ENCODE results near the gene STAB1.
A peak's percentile ranks its signal among the peaks of the same experiment; 100 is the strongest.

Gene STAB1

DNA sequence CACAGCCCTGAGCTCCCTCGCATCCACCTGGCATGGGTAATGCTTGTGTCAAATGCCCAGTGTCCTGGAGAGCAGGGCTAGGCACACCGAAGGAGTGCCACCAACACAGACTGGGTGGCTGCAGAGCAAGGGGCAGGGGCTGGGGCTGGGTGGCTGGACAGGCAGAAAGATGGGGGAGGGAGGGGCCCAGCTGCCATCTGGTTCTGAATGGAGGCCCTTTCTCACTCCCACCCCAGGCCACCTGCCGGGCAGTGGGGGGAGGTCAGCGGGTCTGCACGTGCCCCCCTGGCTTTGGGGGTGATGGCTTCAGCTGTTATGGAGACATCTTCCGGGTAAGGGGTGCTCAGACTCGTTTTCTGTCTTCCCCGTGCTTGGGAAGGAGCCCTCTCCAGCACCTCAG, 17.0 kb downstream of the STAB1 start:
- peak in 1 of 2 experiments; percentile 28 for DNase-seq

DNA sequence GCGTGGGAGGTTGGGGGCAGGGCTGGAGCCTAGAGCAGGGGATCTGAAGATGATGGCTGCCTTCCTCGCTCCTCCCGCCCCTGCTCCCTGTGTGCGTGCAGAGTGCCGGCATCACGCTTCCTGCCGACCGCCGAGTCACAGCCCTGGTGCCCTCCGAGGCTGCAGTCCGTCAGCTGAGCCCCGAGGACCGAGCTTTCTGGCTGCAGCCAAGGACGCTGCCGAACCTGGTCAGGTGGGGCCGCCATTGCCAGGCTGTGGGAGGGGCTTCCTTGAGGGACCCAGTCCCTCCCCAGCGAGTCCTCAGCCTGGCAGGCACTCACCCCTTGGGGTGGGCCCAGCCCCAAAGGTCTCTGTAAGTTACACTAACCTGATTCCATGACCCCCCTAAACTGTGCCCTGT, 17.6 kb downstream of the STAB1 start:
- no peak for DNase-seq

DNA sequence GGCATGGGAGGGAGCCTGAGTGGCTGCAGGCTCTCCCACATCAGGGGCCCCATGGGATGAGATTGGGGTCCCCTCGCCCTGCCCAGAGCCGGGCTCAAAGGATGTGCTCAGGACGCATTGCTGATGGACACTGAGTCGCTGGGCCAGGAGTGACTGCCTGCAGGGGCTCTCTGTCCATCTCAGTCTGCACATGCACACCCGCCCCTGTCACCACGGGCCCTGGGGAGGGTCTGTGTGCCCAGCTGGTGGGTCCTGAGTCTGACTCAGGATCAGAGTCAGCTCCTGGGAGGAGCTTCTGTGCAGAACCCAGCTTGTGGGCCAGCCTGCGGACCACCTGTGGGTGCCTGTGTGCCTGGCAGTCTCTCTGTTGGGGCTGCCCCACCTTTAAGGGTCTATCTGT, 18.1 kb downstream of the STAB1 start:
- DNase-seq: no peak

DNA sequence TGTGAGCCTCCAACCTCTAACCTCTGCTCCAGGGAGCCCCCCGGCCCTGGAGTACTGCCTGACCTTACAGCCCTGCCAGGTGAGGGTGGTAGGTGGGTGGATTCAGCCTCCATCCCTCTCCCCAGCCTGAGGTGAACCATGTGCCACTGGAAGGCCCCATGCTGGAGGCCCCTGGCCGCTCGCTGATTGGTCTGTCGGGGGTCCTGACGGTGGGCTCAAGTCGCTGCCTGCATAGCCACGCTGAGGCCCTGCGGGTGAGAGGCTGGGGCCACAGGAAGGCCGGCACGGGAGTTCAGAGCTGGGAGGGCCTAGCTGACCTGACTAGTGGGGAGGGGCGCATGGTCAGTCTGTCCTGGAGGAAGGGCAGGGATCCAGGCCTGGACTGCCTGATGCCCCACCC, 19.4 kb downstream of the STAB1 start:
- no peak for DNase-seq

DNA sequence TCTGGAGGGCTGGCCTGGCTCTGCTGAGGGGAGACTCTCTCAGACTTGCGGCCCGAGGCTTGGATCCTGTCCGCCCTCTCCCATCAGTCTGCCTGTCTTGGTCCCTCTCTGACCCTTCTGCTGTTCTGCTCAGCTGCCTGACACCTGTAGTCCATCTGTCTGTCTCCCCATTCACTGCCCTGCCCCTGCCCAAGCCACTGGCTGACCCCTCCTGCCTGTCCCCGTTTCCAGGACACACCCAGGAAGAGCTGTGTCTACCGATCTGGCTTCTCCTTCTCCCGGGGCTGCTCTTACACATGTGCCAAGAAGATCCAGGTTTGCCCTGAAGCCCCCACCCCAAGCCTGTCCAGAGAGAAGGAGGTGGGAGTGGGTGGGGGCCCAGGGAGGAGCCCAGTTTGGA, 20.1 kb downstream of the STAB1 start:
- DNase-seq: no peak

DNA sequence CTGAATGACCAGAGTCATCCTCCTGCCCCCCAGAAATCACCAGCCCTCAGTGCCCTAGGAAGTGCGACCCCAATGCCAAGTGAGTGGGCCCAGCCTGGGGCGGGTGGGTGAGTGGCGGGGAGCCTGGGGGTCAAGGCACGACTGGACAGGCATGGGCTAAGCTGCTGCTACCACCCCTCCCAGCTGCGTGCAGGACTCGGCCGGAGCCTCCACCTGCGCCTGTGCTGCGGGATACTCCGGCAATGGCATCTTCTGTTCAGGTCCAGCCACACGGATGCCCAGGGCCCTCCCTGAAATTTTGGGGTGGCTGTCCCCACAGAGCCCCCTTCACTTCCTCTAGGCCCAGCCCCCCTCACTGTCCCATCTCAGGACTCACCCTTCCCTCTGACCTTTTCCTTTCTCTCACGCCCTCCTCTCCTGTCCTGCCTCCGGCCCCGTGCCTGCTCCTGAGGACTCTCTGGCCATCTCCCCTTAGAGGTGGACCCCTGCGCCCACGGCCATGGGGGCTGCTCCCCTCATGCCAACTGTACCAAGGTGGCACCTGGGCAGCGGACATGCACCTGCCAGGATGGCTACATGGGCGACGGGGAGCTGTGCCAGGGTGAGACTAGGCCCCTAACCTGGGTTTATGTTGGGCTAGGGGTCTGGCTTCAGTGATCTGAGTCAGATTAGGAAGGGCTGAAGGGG, 21.5 kb downstream of the STAB1 start:
- no peak for DNase-seq

DNA sequence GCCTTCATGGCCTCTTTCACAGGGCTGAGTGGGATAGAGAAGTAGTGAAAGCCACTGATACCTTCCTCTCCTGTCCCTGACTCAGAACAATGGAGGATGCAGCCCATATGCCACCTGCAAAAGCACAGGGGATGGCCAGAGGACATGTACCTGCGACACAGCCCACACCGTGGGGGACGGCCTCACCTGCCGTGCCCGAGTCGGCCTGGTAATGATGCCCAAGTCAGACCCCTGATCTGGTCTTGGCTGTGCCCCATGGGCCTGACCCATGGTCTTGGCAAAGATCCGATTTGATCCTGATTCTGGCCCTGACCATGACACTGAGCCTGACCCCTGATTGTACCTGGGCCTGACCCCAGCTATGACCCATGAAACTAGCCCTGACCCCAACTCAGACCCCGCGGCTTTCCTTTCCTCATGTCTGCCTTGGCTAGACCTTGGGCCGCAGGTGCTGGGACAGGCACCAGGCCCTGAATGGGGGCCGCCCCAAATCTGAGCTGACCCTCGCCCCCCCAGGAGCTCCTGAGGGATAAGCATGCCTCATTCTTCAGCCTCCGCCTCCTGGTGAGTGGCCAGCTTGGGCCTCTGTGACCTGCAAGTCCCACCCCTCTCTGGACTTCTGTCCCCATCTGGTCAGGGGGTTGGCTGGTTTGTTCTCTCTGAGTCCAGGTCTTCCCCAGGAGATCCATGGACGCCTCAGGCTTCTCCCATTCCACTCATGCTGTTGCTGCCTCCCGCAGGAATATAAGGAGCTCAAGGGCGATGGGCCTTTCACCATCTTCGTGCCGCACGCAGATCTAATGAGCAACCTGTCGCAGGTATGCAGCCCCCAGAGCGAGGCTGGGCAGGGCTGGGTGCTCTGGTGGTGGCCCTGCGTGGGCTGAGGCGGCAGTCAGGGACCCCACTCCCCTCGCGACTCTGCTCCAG, 22.9 kb downstream of the STAB1 start:
- DNase-seq: no peak

DNA sequence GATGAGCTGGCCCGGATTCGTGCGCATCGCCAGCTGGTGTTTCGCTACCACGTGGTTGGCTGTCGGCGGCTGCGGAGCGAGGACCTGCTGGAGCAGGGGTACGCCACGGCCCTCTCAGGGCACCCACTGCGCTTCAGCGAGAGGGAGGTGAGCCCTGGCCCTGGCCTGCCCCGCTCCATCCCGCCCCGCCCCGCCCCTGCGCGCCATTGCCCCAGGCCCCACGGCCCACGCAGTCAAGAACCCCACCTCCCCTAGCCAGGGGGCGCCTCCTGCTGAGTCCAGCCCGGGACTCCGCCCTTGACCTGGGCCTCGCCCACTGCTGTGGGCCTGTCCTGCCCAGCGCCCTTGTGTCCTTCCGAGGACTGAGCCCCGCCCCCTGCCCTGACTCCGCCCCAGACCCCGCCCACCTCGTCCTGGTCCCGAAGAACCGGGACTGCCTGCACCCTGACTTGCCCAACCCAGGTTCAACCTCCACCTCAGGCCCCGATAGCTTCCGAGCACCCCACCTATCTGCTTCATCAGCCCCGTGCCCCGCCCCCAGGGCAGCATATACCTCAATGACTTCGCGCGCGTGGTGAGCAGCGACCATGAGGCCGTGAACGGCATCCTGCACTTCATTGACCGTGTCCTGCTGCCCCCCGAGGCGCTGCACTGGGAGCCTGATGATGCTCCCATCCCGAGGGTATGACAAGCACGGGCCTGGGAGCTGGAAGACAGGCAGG, 23.7 kb downstream of the STAB1 start:
- DNase-seq: no peak

DNA sequence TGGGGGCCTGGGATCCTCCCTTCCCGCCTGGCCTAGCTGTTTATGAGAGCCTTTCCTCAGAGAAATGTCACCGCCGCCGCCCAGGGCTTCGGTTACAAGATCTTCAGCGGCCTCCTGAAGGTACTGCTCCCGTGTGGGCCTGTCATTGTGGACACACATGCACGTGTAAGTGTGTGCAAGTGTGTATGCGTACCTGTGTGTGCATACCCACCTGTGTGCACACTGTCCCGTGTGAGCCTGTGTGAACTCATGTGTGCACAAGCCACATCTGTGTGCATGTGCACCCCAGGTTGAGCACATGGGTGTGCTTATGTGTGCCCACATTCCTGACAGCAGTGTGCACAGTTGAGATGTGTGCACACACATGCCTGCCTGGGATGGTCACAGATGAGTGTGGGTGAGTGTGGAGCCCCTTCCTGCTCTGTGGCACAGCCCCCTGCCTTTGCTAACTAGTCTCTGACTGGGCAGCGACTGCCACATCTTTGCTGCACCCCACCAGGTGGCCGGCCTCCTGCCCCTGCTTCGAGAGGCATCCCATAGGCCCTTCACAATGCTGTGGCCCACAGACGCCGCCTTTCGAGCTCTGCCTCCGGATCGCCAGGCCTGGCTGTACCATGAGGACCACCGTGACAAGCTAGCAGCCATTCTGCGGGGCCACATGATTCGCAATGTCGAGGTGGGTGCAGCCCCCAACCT, 24.5 kb downstream of the STAB1 start:
- DNase-seq: no peak

DNA sequence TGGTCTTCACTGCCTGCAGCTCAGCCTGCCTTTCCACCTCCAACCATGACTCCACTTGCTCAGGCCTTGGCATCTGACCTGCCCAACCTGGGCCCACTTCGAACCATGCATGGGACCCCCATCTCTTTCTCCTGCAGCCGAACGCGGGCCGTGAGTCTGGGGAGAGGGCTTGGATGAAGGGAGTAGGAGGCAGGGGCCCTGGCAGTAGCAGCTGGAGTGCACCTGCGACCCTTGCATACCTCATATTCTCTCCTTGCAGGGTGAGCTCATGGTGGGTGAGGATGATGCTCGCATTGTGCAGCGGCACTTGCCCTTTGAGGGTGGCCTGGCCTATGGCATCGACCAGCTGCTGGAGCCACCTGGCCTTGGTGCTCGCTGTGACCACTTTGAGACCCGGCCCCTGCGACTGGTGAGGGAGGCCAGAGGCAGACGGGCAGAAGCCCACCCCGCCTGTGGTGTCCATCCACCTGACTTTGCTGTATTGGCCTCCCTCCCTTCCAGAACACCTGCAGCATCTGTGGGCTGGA, 25.1 kb downstream of the STAB1 start:
- DNase-seq: no peak

DNA sequence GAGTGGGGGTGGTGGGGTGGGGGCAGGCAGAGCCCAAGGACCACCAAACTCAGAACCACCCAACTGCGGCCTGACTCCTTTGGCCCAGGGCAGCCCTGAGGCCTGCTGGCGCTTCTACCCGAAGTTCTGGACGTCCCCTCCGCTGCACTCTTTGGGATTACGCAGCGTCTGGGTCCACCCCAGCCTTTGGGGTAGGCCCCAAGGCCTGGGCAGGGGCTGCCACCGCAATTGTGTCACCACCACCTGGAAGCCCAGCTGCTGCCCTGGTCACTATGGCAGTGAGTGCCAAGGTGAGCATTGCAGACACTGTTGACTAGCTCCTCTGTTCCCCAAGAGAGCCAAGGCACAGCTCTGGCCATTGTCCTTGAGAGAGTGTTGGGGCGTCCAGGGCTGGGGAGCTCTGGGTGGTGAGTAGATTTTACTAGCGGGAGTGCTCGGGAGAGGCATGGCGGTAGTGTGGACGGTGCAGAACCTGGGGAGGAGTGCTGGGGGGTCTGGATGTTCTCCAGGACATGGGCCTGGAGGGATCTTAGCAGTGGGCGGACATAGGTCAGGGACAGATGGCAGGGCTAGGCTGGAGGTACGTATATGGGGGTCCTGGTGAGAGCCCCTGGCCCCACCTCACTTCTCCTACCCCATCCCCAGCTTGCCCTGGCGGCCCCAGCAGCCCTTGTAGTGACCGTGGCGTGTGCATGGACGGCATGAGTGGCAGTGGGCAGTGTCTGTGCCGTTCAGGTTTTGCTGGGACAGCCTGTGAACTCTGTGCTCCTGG, 25.8 kb downstream of the STAB1 start:
- no peak for DNase-seq

DNA sequence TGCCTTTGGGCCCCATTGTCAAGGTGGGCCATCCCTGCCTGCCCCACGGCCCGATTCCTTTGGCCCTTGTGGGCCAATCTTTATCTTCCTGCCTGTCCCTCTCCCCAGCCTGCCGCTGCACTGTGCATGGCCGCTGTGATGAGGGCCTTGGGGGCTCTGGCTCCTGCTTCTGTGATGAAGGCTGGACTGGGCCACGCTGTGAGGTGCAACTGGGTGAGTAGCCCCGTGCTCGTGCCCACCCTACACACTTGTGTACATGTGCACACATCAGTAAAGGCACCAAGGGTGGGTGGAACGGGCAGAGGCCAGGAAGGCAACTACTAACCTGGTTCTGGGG, 26.3 kb downstream of the STAB1 start:
- DNase-seq: no peak

DNA sequence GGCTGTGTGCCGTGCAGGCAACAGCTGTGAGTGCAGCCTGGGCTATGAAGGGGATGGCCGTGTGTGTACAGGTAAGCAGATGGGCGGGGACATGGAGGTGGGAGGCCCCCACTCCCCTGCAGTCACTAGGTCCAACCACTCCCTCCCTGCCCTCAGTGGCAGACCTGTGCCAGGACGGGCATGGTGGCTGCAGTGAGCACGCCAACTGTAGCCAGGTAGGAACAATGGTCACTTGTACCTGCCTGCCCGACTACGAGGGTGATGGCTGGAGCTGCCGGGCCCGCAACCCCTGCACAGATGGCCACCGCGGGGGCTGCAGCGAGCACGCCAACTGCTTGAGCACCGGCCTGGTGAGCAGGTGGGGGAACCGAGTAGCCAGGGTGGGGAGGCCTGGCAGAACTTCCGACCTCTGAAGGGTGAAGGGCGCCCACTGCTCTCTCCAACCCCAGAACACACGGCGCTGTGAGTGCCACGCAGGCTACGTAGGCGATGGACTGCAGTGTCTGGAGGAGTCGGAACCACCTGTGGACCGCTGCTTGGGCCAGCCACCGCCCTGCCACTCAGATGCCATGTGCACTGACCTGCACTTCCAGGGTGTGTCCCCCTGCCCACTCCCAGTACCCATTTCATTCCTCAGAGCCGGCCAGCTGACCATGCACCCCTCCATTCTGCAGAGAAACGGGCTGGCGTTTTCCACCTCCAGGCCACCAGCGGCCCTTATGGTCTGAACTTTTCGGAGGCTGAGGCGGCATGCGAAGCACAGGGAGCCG, 26.9 kb downstream of the STAB1 start:
- DNase-seq: no peak

DNA sequence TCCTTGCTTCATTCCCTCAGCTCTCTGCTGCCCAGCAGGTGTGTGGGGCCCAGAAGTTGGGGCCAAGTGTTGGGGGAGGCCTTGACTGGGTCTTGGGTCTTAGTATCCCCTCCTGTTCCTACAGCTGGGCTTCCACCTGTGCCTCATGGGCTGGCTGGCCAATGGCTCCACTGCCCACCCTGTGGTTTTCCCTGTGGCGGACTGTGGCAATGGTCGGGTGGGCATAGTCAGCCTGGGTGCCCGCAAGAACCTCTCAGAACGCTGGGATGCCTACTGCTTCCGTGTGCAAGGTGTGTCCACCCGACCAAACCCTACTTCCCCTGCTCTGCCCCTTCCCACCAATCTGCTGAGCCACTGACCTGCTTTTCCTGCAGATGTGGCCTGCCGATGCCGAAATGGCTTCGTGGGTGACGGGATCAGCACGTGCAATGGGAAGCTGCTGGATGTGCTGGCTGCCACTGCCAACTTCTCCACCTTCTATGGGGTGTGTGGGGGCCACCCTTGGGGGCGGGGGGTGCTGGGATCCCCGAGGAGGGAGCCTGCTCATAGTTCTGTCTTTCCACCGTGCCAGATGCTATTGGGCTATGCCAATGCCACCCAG, 27.6 kb downstream of the STAB1 start:
- DNase-seq: no peak

DNA sequence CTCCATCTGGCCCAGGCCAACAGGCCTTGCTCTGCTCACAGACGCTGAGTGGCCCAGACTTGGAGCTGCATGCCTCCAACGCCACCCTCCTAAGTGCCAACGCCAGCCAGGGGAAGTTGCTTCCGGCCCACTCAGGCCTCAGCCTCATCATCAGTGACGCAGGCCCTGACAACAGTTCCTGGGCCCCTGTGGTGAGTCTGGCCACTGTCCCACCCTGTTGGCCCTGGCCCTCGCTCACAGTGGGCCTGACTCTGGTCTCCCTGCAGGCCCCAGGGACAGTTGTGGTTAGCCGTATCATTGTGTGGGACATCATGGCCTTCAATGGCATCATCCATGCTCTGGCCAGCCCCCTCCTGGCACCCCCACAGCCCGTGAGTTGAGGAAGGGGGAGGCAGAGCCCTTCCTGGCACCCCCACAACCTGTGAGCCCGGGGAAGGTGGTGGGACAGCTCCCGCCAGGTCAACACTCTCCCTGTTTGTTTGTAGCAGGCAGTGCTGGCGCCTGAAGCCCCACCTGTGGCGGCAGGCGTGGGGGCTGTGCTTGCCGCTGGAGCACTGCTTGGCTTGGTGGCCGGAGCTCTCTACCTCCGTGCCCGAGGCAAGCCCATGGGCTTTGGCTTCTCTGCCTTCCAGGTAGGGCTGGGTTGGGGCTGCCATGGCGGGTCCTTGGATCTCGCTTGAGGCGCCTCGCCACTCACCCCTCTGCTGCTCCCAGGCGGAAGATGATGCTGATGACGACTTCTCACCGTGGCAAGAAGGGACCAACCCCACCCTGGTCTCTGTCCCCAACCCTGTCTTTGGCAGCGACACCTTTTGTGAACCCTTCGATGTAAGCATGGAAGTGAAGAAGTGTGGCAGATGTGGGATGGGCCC, 28.5 kb downstream of the STAB1 start:
- no peak for DNase-seq

DNA sequence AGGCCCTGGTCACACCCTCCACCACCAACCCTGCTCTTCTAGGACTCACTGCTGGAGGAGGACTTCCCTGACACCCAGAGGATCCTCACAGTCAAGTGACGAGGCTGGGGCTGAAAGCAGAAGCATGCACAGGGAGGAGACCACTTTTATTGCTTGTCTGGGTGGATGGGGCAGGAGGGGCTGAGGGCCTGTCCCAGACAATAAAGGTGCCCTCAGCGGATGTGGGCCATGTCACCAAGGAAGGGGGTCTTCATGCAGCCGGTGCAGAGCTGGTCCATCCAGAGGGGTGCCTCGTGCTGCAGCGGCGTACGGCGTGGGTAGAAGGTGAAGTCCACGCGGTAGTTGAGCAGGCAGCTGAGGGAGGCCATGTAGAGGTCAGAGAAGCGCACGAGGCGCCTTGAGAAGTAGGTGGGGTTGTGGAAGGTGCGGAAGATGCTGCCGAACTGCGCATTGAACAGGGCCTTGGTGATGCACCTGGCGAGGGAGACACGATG, 29.2 kb downstream of the STAB1 start:
- DNase-seq: no peak

DNA sequence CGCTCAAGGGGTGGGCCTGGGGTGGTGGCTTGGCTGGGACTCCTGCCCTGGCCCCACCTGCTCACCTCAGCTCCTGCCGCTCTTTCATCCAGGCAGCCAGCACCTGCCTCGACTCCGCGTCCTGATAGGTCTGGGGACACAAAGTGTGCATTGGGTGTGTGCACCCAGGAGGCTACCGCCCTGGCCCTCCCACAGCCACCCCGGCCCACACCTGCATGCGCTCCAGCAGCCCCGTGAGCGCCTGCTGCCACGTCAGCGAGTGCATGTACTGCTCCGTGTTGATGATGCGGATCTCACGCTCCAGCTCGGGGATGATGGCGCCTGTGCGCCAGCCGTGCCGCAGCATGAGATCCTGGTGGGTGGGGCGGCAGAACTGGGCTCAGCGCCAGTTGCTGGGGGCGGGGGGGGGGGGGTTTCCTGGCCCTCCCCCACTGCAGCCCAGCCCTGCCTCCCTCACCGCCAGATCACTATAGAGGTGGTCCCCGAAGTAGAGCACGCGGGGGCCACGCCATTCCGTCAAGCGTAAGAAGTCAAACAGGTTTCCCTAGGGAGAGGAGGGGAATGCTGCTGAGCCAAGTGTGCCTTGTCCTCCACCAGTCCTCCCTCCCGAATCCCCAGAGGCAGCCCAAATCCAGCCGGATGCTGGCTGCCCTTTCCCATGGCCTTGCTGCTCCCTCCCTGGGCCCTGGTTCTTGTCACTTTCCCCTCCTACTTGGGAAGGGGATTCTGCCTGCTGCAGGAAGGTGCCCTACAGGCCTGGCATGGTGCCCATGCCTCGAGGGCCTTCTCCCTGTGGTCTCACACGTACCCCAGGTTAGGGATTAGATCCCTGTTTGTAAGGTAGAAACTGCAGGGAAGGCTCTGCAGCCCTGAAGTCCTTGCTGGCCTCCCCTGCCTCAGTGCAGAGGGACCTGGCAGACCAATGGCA, 29.9 kb downstream of the STAB1 start:
- no peak for DNase-seq

Data from NCI-H524 (cell line).